ENCODE data around the gene GIPC1. TPM values are rescaled to one million over a fixed set of nuclear protein-coding genes. Genes with fewer than 3 reads are reported as not detected.

The GIPC1 gene
- polyA plus RNA-seq, 3 donors = 4.0 to 6.2 (median 4.8) TPM

DNA sequence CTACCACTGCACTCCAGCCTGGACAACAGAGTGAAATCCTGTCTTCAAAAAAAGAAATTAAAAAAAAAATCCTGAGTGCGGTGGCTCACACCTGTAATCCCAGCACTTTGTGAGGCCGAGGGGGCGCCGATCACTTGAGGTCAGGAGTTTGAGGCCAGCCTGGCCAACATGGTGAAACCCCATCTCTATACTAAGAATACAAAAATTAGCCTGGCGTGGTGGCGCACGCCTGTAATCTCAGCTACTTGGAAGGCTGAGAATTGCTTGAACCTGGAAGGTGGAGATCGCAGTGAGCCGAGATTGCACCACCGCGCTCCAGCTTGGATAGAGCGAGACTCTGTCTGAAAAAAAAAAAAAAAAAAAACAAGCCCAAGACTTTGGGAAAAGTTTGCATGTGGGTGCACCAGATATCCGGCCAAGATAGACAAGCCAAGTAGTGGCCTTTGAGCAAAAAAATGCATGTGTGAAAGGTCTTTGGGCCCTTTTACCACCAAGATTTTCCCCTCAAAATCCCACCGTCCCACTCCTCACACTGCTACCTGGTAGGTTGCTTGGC, 16.6 kb upstream of the GIPC1 start:
- intact Hi-C loops (cut with micrococcal nuclease) = no loop called here
- Histone ChIP-seq H2AFZ (ENCODE audit: insufficient read depth, low read depth, low read length, poor library complexity, severe bottlenecking) (no peak overlapping the region), H3K9ac (ENCODE audit: insufficient read depth, low read length, poor library complexity, severe bottlenecking) (no peak overlapping the region), H3K79me2 (ENCODE audit: insufficient read depth, low read length) (peaks cover 31% of the 10 kb centered on the region), H3K4me3 (replicated peaks in 1 of 3; ENCODE audit: low read depth in 2 of 3, low read length in 3 of 3) (no peak overlapping the region), H3K27me3 (ENCODE audit: control insufficient read depth in 2 of 2, insufficient read depth in 2 of 2, low read length in 2 of 2) (no peaks in the 10 kb centered on the region), H3K36me3 (replicated peaks in 1 of 2; ENCODE audit: control insufficient read depth in 1 of 2, insufficient read depth in 2 of 2, low read length in 2 of 2) (peaks cover 28 to 32% of the 10 kb centered on the region in 2 donors), H3K4me2 (replicated peaks; ENCODE audit: extremely low read depth, low read length, poor library complexity, severe bottlenecking) (no peak overlapping the region), H3K9me3 (replicated peaks in 1 of 2; ENCODE audit: control insufficient read depth in 1 of 2, insufficient read depth in 1 of 2, low read length in 2 of 2) (no peaks in the 10 kb centered on the region), H3K4me1 (ENCODE audit: control insufficient read depth in 1 of 2, insufficient read depth in 2 of 2, low read length in 2 of 2) (peaks cover 64 to 69% of the 10 kb centered on the region in 2 donors), H4K20me1 (ENCODE audit: insufficient read depth, low read length) (peaks cover 41% of the 10 kb centered on the region), H3K27ac (ENCODE audit: low read depth in 1 of 2, low read length in 2 of 2) (no peak overlapping the region)
- TF ChIP-seq, protein P1, sequence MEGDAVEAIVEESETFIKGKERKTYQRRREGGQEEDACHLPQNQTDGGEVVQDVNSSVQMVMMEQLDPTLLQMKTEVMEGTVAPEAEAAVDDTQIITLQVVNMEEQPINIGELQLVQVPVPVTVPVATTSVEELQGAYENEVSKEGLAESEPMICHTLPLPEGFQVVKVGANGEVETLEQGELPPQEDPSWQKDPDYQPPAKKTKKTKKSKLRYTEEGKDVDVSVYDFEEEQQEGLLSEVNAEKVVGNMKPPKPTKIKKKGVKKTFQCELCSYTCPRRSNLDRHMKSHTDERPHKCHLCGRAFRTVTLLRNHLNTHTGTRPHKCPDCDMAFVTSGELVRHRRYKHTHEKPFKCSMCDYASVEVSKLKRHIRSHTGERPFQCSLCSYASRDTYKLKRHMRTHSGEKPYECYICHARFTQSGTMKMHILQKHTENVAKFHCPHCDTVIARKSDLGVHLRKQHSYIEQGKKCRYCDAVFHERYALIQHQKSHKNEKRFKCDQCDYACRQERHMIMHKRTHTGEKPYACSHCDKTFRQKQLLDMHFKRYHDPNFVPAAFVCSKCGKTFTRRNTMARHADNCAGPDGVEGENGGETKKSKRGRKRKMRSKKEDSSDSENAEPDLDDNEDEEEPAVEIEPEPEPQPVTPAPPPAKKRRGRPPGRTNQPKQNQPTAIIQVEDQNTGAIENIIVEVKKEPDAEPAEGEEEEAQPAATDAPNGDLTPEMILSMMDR (IDR thresholded peaks at IDR 0.05) = no peak
- H3K4me3 Mint-ChIP-seq = no peak overlapping the region
- H3K27me3 Mint-ChIP-seq (ENCODE audit: low read depth in 3 of 3) = peaks cover 0 to 6% (median 0%) of the 10 kb centered on the region in 3 donors
- peak overlapping the region in 5 of 7 donors; percentile 15 to 57 (median 41) for H3K27ac Mint-ChIP-seq
- H3K4me1 Mint-ChIP-seq = peaks cover 66% of the 10 kb centered on the region
- peaks cover 36% of the 10 kb centered on the region in 2 donors for H3K36me3 Mint-ChIP-seq
- WGBS (ENCODE audit: insufficient coverage) = 93% methylated on average over 4 of the region's 14 CpGs
- DNase-seq = no peak
- no peaks in the 10 kb centered on the region for H3K9me3 Mint-ChIP-seq

DNA sequence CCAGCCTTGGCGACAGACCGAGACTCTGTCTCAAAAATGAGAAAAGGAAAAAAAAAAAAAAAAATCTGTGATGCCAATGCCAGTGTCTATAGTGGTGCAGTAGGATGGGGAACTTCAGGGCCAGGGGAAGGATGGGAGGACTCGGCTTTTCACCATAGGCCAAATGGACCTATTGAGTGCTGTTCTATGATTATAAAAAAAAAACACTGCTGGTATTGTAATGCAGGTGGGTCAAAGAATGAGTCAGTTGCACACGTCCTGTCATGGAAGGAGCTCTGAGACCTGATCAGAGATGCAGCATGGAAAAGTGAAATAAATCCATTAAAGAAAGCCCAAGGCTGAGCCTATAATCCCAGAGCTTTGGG, 15.3 kb upstream of the GIPC1 start:
- Histone ChIP-seq H2AFZ (ENCODE audit: insufficient read depth, low read depth, low read length, poor library complexity, severe bottlenecking) (no peak overlapping the region), H4K20me1 (ENCODE audit: insufficient read depth, low read length) (peaks cover 28% of the 10 kb centered on the region), H3K4me3 (replicated peaks in 1 of 3; ENCODE audit: low read depth in 2 of 3, low read length in 3 of 3) (peak overlapping the region in 1 of 3 experiments; percentile 56), H3K9ac (ENCODE audit: insufficient read depth, low read length, poor library complexity, severe bottlenecking) (no peak overlapping the region), H3K79me2 (ENCODE audit: insufficient read depth, low read length) (peaks cover 18% of the 10 kb centered on the region), H3K27ac (ENCODE audit: low read depth in 1 of 2, low read length in 2 of 2) (peak overlapping the region; percentile 68 to 93), H3K4me1 (ENCODE audit: control insufficient read depth in 1 of 2, insufficient read depth in 2 of 2, low read length in 2 of 2) (peaks cover 55 to 63% of the 10 kb centered on the region in 2 donors), H3K36me3 (replicated peaks in 1 of 2; ENCODE audit: control insufficient read depth in 1 of 2, insufficient read depth in 2 of 2, low read length in 2 of 2) (peaks cover 23 to 27% of the 10 kb centered on the region in 2 donors), H3K9me3 (replicated peaks in 1 of 2; ENCODE audit: control insufficient read depth in 1 of 2, insufficient read depth in 1 of 2, low read length in 2 of 2) (no peaks in the 10 kb centered on the region), H3K4me2 (replicated peaks; ENCODE audit: extremely low read depth, low read length, poor library complexity, severe bottlenecking) (peak overlapping the region; percentile 59), H3K27me3 (ENCODE audit: control insufficient read depth in 2 of 2, insufficient read depth in 2 of 2, low read length in 2 of 2) (no peaks in the 10 kb centered on the region)
- DNase-seq = peak in 2 of 3 donors; percentile 23 to 45
- no peaks in the 10 kb centered on the region for H3K9me3 Mint-ChIP-seq
- H3K27ac Mint-ChIP-seq = peak overlapping the region; percentile 96 to 99 (median 98)
- H3K4me3 Mint-ChIP-seq = peak overlapping the region; percentile 58 to 77
- intact Hi-C loops (cut with micrococcal nuclease) = no loop called here
- peaks cover 63% of the 10 kb centered on the region for H3K4me1 Mint-ChIP-seq
- TF ChIP-seq, protein P1 (IDR thresholded peaks at IDR 0.05) = no peak
- H3K27me3 Mint-ChIP-seq (ENCODE audit: low read depth in 3 of 3) = peaks cover 0 to 6% (median 0%) of the 10 kb centered on the region in 3 donors
- 16% methylated on average over 3 of the region's 4 CpGs for WGBS (ENCODE audit: insufficient coverage)
- peaks cover 30% of the 10 kb centered on the region in 2 donors for H3K36me3 Mint-ChIP-seq

All from CD14-positive monocyte (primary cell).